MM.1S (cell line): ENCODE data around the gene RAB23.

Experiments used
- DNase-seq: peaks from one replicate; pipeline ENCODE4 v3.0.0-alpha.2; 2015
- H2AFZ ChIP-seq: fragments of 300-600 bp; sonication (generic); 2 replicates; pipeline ENCODE4 v1.6.0; 2016; ENCODE audit warnings: antibody characterized with exemption, low read length
- H3F3A ChIP-seq: fragments of 300-600 bp; sonication (generic); 2 replicates; pipeline ENCODE4 v1.6.1; 2016; ENCODE audit warnings: mild to moderate bottlenecking, antibody characterized with exemption, low read length, moderate library complexity, mixed read lengths; ENCODE audit not compliant: insufficient read depth
- H3K27ac ChIP-seq: fragments of 300-600 bp; sonication (generic); 2 replicates; pipeline ENCODE4 v1.5.1; 2016; ENCODE audit warnings: mild to moderate bottlenecking, low read length
- H3K27me3 ChIP-seq: fragments of 300-600 bp; sonication (generic); replicated peaks from 2 replicates; pipeline ENCODE4 v1.6.0; 2016; ENCODE audit warnings: low read length; ENCODE audit not compliant: insufficient read depth
- H3K36me3 ChIP-seq: fragments of 300-600 bp; sonication (generic); replicated peaks from 2 replicates; pipeline ENCODE4 v1.6.1; 2016; ENCODE audit warnings: mild to moderate bottlenecking, low read length, mixed read lengths; ENCODE audit not compliant: insufficient read depth
- H3K4me1 ChIP-seq: fragments of 300-600 bp; sonication (generic); 2 replicates; pipeline ENCODE4 v1.6.1; 2016; ENCODE audit warnings: low read length, mixed read lengths
- H3K4me2 ChIP-seq: fragments of 300-600 bp; sonication (generic); 2 replicates; pipeline ENCODE4 v1.6.0; 2016; ENCODE audit warnings: low read depth, low read length
- H3K4me3 ChIP-seq: fragments of 300-600 bp; sonication (generic); 2 replicates; pipeline ENCODE4 v1.5.1; 2016; ENCODE audit warnings: low read length, mixed read lengths
- H3K79me2 ChIP-seq: fragments of 300-600 bp; sonication (generic); 2 replicates; pipeline ENCODE4 v1.6.1; 2016; ENCODE audit warnings: mixed run types, low read length, mixed read lengths
- H3K9ac ChIP-seq: fragments of 300-600 bp; sonication (generic); 2 replicates; pipeline ENCODE4 v1.6.1; 2016; ENCODE audit warnings: low read length, mixed read lengths
- H3K9me2 ChIP-seq: fragments of 300-600 bp; sonication (generic); replicated peaks from 2 replicates; pipeline ENCODE4 v1.6.1; 2016; ENCODE audit warnings: mild to moderate bottlenecking, low read length, mixed read lengths; ENCODE audit not compliant: insufficient read depth
- H3K9me3 ChIP-seq: fragments of 300-600 bp; sonication (generic); replicated peaks from 2 replicates; pipeline ENCODE4 v1.6.1; 2016; ENCODE audit warnings: mild to moderate bottlenecking, low read length, mixed read lengths; ENCODE audit not compliant: insufficient read depth
- H4K20me1 ChIP-seq: fragments of 300-600 bp; sonication (generic); 2 replicates; pipeline ENCODE4 v1.6.1; 2016; ENCODE audit warnings: mild to moderate bottlenecking, low read length, moderate library complexity, mixed read lengths; ENCODE audit not compliant: insufficient read depth
- CTCF ChIP-seq: fragments of 300-600 bp; sonication (generic); IDR thresholded peaks from 2 replicates; pipeline ENCODE4 v1.5.1; 2016; ENCODE audit warnings: antibody characterized with exemption, low read length, mixed read lengths
- EZH2 ChIP-seq: fragments of 300-600 bp; sonication (generic); optimal IDR thresholded peaks from 2 replicates; pipeline ENCODE3; 2017; ENCODE audit warnings: low read depth, mild to moderate bottlenecking, antibody characterized with exemption, low read length, mixed read lengths
- EZH2phosphoT487 ChIP-seq: fragments of 300-600 bp; sonication (generic); IDR thresholded peaks from 2 replicates; pipeline ENCODE4 v1.6.1; 2018; ENCODE audit warnings: antibody characterized with exemption, low read length

Gene RAB23

DNA sequence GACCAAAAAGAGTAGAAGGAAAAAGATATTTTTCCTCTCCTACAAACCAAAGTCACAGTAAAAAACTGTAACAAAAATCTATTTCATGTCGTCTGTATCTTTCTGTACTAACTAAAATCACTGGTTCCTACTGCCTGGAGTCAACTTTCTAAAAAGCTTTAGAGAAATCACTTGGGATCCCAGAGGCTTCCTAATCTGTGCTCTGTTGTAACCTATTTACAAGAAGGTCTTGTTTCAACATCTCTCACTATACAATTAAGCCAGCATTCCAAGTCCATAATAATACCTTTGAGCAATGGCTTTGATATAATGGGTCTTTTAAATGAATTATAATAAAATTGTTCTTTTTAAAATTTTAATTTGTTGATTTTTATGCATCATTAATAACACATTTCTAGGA is 20.4 kb downstream of the RAB23 start:
- Histone ChIP-seq H3K27ac (no peak overlapping the region), H3K9me3 (no peaks in the 10 kb centered on the region), H3K4me1 (no peaks in the 10 kb centered on the region), H3F3A (no peaks in the 10 kb centered on the region), H3K27me3 (no peaks in the 10 kb centered on the region), H3K9ac (no peak overlapping the region), H3K79me2 (no peaks in the 10 kb centered on the region), H4K20me1 (no peaks in the 10 kb centered on the region), H3K9me2 (no peaks in the 10 kb centered on the region), H3K36me3 (no peaks in the 10 kb centered on the region), H3K4me3 (no peak overlapping the region), H2AFZ (no peak overlapping the region), H3K4me2 (no peak overlapping the region)
- no peak for DNase-seq
- TF ChIP-seq CTCF (no peak), EZH2phosphoT487 (no peak), EZH2 (no peak)

DNA sequence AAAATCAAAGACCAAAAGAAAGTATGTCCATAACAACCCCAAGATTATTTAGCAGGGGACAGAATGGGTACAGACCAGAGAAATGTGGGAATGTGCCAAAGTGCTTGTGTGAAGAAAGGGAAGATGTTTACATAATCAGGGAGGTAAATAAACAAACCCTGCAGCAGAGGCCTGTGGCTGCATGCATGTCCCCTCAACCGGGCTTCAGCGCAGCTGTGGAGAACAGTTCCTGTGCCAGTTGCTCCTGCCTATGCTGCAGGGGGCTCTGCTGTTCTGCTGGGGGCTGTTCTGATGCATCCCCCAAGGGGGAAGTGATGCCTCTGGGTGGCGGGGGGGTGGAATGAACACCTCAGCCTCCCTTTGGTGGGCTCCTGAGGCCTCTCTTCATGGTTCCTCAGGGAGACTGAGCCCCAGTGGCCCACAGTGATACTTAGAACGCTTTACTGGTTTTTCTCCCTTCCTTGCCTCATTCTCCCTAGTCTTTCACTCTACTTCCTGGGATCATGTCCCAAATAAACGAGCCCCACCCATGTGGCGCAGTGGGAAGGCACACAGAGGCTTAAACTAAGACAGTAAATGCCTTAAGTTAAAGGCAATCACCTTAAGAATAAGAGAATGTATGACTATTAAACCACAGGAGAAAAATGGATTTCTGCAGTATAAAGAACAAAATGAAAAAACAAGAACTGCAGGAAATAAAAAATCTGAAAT is 23.0 kb downstream of the RAB23 start:
- no peaks in the 10 kb centered on the region for H4K20me1 ChIP-seq
- no peaks in the 10 kb centered on the region for H3F3A ChIP-seq
- no peaks in the 10 kb centered on the region for H3K79me2 ChIP-seq
- no peaks in the 10 kb centered on the region for H3K4me1 ChIP-seq
- H3K36me3 ChIP-seq, result no peaks in the 10 kb centered on the region
- H3K27me3 ChIP-seq, result no peaks in the 10 kb centered on the region
- no peak overlapping the region for H3K4me2 ChIP-seq
- H2AFZ ChIP-seq, result no peak overlapping the region
- no peak overlapping the region for H3K27ac ChIP-seq
- H3K4me3 ChIP-seq, result no peak overlapping the region
- H3K9ac ChIP-seq, result no peak overlapping the region
- H3K9me2 ChIP-seq, result no peaks in the 10 kb centered on the region
- no peak for DNase-seq
- TF ChIP-seq EZH2phosphoT487 (no peak), EZH2 (no peak), CTCF (no peak)
- no peaks in the 10 kb centered on the region for H3K9me3 ChIP-seq

DNA sequence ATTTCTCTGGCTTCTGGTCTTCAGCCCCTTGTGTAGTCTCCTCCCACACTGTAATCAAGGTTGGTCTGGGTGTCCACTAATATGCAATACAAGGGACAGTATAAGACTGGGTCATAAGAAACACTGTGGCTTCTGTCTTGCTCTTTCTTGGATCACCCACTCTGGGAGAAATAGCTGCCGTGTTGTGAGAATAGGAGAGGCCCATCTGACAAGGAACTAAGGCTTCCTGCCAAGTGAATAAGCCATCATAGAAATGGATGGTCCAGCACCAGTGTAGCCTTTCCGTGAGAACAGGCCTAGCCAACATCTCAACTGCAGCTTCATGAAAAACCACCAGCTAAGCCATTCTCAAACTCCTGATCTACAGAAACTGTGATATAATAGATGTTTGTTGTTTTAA is 26.6 kb downstream of the RAB23 start:
- Histone ChIP-seq H3K79me2 (no peaks in the 10 kb centered on the region), H3F3A (no peaks in the 10 kb centered on the region), H3K4me3 (no peak overlapping the region), H3K9ac (no peak overlapping the region), H4K20me1 (no peaks in the 10 kb centered on the region), H3K4me1 (no peaks in the 10 kb centered on the region), H3K4me2 (no peak overlapping the region), H3K27me3 (no peaks in the 10 kb centered on the region), H3K9me3 (no peaks in the 10 kb centered on the region), H3K36me3 (no peaks in the 10 kb centered on the region), H3K27ac (no peak overlapping the region), H3K9me2 (no peaks in the 10 kb centered on the region), H2AFZ (no peak overlapping the region)
- DNase-seq, result no peak
- TF ChIP-seq CTCF (no peak), EZH2 (no peak), EZH2phosphoT487 (no peak)
